Measurements from ENCODE around the gene HYLS1.
A peak's percentile ranks its signal among the peaks of the same experiment; 100 is the strongest.

HYLS1 gene

DNA sequence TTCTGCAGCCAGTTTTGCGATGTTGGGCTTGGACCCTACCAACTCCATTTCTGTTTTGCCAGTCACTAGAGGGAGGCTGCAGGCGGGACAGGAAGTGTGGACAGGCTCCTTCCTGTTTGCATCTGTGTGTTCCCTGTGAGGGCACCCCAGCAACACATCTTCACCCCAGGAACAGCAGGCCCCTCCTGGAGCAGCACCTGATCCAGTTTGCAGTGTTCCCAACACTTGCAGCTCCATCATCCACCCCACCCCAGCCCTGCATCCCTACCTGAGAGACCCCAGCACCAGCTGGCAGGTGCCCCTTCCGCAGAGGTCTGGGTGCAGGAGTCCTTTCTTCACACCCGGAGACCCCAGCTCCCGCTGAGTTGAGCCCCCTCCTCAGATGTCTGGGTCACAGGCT, 51.0 kb downstream of the HYLS1 start:
- no peak overlapping the region for H3K4me3 ChIP-seq (ENCODE audit: low read depth, low read length)
- in situ Hi-C loops (cut with HindIII; ENCODE audit: low sequenced_read_pairs) = loop anchor here (25.0 kb wide), 1 partner anchor 249 kb away; no protein-coding TSS in a partner anchor
- TF ChIP-seq, protein P1, sequence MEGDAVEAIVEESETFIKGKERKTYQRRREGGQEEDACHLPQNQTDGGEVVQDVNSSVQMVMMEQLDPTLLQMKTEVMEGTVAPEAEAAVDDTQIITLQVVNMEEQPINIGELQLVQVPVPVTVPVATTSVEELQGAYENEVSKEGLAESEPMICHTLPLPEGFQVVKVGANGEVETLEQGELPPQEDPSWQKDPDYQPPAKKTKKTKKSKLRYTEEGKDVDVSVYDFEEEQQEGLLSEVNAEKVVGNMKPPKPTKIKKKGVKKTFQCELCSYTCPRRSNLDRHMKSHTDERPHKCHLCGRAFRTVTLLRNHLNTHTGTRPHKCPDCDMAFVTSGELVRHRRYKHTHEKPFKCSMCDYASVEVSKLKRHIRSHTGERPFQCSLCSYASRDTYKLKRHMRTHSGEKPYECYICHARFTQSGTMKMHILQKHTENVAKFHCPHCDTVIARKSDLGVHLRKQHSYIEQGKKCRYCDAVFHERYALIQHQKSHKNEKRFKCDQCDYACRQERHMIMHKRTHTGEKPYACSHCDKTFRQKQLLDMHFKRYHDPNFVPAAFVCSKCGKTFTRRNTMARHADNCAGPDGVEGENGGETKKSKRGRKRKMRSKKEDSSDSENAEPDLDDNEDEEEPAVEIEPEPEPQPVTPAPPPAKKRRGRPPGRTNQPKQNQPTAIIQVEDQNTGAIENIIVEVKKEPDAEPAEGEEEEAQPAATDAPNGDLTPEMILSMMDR (IDR thresholded peaks at IDR 0.05; ENCODE audit: low read depth, low read length) = no peak
- DNase-seq (ENCODE audit: low read depth, low spot score) = no peak

GRCh38 chr11:125939081-125939521, 51.6 kb downstream of the HYLS1 start:
- in situ Hi-C loops (cut with HindIII; ENCODE audit: low sequenced_read_pairs) = loop anchor here (25.0 kb wide), 1 partner anchor 248 kb away; no protein-coding TSS in a partner anchor
- DNase-seq (ENCODE audit: low read depth, low spot score) = no peak
- no peak overlapping the region for H3K4me3 ChIP-seq (ENCODE audit: low read depth, low read length)
- TF ChIP-seq, protein P1 (IDR thresholded peaks at IDR 0.05; ENCODE audit: low read depth, low read length) = no peak

DNA sequence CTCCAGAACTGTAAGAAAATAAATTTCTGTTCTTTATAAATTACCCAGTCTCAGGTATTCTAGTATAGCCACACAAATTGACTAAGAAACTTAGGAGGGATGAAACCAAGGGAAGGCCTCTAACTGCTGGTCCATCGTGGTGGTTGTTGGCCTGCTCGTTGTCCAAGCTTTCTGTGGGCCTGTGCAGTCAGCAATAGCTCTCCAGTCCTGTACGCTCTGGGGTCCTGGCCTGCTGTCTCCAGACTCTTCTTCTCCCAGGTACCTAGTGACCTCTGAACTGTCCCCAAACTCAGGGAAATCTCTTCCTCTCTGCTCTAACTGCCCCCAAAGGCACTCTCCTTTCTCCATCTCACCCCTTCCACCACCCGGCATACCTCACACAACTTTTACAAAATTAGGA, 52.7 kb downstream of the HYLS1 start:
- DNase-seq (ENCODE audit: low read depth, low spot score) = no peak
- in situ Hi-C loops (cut with HindIII; ENCODE audit: low sequenced_read_pairs) = loop anchor here (25.0 kb wide), 1 partner anchor 247 kb away; no protein-coding TSS in a partner anchor
- H3K4me3 ChIP-seq (ENCODE audit: low read depth, low read length) = no peak overlapping the region
- TF ChIP-seq, protein P1 (IDR thresholded peaks at IDR 0.05; ENCODE audit: low read depth, low read length) = no peak

GRCh38 chr11:125941267-125941618, 53.8 kb downstream of the HYLS1 start:
- H3K4me3 ChIP-seq (ENCODE audit: low read depth, low read length) = no peak overlapping the region
- DNase-seq (ENCODE audit: low read depth, low spot score) = no peak
- in situ Hi-C loops (cut with HindIII; ENCODE audit: low sequenced_read_pairs) = loop anchor here (25.0 kb wide), 1 partner anchor 246 kb away; no protein-coding TSS in a partner anchor
- TF ChIP-seq, protein P1 (IDR thresholded peaks at IDR 0.05; ENCODE audit: low read depth, low read length) = no peak

- peak; percentile 10 for DNase-seq (ENCODE audit: low read depth, low spot score)
- TF ChIP-seq, protein P1 (IDR thresholded peaks at IDR 0.05; ENCODE audit: low read depth, low read length) = peak; percentile 84
- H3K4me3 ChIP-seq (ENCODE audit: low read depth, low read length) = no peak overlapping the region
- in situ Hi-C loops (cut with HindIII; ENCODE audit: low sequenced_read_pairs) = loop anchor here (25.0 kb wide), 1 partner anchor 245 kb away; no protein-coding TSS in a partner anchor
Measured at GRCh38 chr11:125941619-125942611, 54.4 kb downstream of the HYLS1 start.

- in situ Hi-C loops (cut with HindIII; ENCODE audit: low sequenced_read_pairs) = loop anchor here (25.0 kb wide), 1 partner anchor 244 kb away; no protein-coding TSS in a partner anchor
- TF ChIP-seq, protein P1 (IDR thresholded peaks at IDR 0.05; ENCODE audit: low read depth, low read length) = no peak
- no peak overlapping the region for H3K4me3 ChIP-seq (ENCODE audit: low read depth, low read length)
- no peak for DNase-seq (ENCODE audit: low read depth, low spot score)
Measured at GRCh38 chr11:125942771-125943428, 55.4 kb downstream of the HYLS1 start.

Data from astrocyte of the spinal cord (primary cell).